Type B pancreatic cell (in vitro differentiated cells): ENCODE results near the gene TPSAB1. TPM values are rescaled to one million over a fixed set of nuclear protein-coding genes. Genes with fewer than 3 reads are reported as not detected.
A peak's percentile ranks its signal among the peaks of the same experiment; 100 is the strongest.

Experiments used
- DNase-seq: peaks from one replicate; pipeline ENCODE4 v3.0.0; 2021; ENCODE audit warnings: mixed read lengths; ENCODE audit not compliant: unreplicated experiment; ENCODE audit errors: extremely low spot score
- H3K27ac Mint-ChIP-seq: 2 replicates; pipeline ENCODE4 v1.8.0; 2021; ENCODE audit warnings: mild to moderate bottlenecking, mixed read lengths
- H3K27me3 Mint-ChIP-seq: 2 replicates; pipeline ENCODE4 v1.8.0; 2021; ENCODE audit warnings: mixed read lengths
- H3K36me3 Mint-ChIP-seq: 2 replicates; pipeline ENCODE4 v1.8.0; 2021; ENCODE audit warnings: mixed read lengths
- H3K4me1 Mint-ChIP-seq: one replicate; pipeline ENCODE4 v1.8.0; 2021; ENCODE audit warnings: mixed read lengths; ENCODE audit not compliant: unreplicated experiment
- H3K4me3 Mint-ChIP-seq: 2 replicates; pipeline ENCODE4 v1.8.0; 2021; ENCODE audit warnings: mild to moderate bottlenecking, mixed read lengths
- H3K9me3 Mint-ChIP-seq: 2 replicates; pipeline ENCODE4 v1.8.0; 2021; ENCODE audit warnings: mixed read lengths
- total RNA-seq: library from RNA; stranded (reverse); gene quantifications from 2 replicates; pipeline ENCODE4 v1.2.1, GENCODE V29; 2021; ENCODE audit warnings: low replicate concordance
- TF ChIP-seq, protein P1 (sequence below): fragments of 200-600 bp; sonication (generic); conservative IDR thresholded peaks from 2 replicates; pipeline ENCODE4 v1.5.0; 2021; ENCODE audit warnings: antibody characterized with exemption, mild to moderate bottlenecking

The TPSAB1 gene
- total RNA-seq, 1 donor from 2014 or later: not detected

DNA sequence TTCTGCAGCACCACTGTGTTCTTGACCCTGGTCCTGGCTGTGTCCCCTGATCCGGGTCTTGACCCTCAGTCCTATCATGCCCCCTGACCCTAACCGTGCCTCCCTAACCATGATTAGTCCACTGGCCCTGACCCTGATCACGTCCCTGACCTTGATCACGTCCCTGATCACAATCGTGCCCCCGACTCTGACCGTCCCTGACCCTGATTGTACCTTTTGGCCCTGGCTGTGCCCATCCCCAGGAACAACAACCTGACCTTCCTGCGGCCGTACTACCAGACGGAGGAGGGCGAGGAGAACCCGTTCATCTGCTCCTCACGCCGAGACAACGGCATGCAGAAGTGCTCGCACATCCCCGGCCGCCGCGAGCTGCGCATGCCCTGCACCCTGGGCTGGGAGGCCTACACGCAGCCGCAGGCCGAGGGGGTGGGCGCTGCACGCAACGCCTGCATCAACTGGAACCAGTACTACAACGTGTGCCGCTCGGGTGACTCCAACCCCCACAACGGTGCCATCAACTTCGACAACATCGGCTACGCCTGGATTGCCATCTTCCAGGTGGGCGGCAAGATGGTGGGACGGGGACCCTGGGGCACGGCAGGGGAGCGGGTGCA is 40.4 kb upstream of the TPSAB1 start:
- Mint-ChIP-seq H3K27me3 (no peaks in the 10 kb centered on the region), H3K36me3 (peaks cover 3% of the 10 kb centered on the region), H3K9me3 (no peaks in the 10 kb centered on the region), H3K4me1 (no peaks in the 10 kb centered on the region), H3K4me3 (no peak overlapping the region), H3K27ac (peak overlapping the region; percentile 56)
- DNase-seq: no peak
- TF ChIP-seq, protein P1, sequence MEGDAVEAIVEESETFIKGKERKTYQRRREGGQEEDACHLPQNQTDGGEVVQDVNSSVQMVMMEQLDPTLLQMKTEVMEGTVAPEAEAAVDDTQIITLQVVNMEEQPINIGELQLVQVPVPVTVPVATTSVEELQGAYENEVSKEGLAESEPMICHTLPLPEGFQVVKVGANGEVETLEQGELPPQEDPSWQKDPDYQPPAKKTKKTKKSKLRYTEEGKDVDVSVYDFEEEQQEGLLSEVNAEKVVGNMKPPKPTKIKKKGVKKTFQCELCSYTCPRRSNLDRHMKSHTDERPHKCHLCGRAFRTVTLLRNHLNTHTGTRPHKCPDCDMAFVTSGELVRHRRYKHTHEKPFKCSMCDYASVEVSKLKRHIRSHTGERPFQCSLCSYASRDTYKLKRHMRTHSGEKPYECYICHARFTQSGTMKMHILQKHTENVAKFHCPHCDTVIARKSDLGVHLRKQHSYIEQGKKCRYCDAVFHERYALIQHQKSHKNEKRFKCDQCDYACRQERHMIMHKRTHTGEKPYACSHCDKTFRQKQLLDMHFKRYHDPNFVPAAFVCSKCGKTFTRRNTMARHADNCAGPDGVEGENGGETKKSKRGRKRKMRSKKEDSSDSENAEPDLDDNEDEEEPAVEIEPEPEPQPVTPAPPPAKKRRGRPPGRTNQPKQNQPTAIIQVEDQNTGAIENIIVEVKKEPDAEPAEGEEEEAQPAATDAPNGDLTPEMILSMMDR: no peak

DNA sequence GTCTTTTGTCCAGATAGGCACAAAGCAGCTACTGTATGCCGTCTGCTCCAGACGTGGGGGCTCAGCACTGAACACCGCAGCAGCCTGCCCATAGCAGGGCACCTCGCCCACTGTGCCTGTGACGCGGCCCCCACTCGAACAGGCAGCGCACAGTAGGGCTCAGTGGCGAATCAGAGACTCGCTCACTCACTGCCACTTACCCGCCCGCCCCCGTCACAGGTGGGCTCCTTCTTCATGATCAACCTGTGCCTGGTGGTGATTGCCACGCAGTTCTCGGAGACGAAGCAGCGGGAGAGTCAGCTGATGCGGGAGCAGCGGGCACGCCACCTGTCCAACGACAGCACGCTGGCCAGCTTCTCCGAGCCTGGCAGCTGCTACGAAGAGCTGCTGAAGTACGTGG is 39.1 kb upstream of the TPSAB1 start:
- H3K4me1 Mint-ChIP-seq: no peaks in the 10 kb centered on the region
- DNase-seq: no peak
- no peak overlapping the region for H3K4me3 Mint-ChIP-seq
- no peaks in the 10 kb centered on the region for H3K9me3 Mint-ChIP-seq
- H3K27ac Mint-ChIP-seq: no peak overlapping the region
- peaks cover 3% of the 10 kb centered on the region for H3K36me3 Mint-ChIP-seq
- TF ChIP-seq, protein P1: no peak
- H3K27me3 Mint-ChIP-seq: no peaks in the 10 kb centered on the region

DNA sequence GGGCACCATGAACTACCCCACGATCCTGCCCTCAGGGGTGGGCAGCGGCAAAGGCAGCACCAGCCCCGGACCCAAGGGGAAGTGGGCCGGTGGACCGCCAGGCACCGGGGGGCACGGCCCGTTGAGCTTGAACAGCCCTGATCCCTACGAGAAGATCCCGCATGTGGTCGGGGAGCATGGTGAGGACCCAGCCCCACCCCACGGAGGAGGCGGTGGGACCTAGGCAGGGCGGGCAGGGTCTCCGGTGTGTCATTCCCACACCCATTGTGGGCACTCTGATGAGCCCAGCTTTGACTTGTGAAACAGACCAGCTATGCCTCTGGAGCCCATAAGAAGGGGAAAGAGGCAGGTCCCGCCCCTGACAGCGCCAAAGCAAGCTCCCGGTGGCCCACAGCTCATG is 38.2 kb upstream of the TPSAB1 start:
- no peak overlapping the region for H3K27ac Mint-ChIP-seq
- no peaks in the 10 kb centered on the region for H3K4me1 Mint-ChIP-seq

DNA sequence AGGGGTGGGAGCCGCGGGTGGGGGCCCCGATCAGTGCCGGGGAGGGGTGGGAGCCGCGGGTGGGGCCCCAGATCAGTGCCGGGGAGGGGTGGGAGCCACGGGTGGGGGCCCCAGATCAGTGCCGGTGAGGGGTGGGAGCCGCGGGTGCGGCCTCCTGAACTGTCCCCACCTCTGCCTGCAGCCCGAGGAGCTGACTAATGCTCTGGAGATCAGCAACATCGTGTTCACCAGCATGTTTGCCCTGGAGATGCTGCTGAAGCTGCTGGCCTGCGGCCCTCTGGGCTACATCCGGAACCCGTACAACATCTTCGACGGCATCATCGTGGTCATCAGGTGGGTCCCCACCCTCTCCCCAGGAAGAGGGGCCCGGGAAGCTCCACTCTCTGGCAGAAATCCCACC is 35.6 kb upstream of the TPSAB1 start:
- DNase-seq: no peak
- Mint-ChIP-seq H3K4me3 (no peak overlapping the region), H3K9me3 (no peaks in the 10 kb centered on the region), H3K4me1 (no peaks in the 10 kb centered on the region), H3K27me3 (no peaks in the 10 kb centered on the region), H3K36me3 (peaks cover under 1% of the 10 kb centered on the region), H3K27ac (no peak overlapping the region)
- TF ChIP-seq, protein P1: no peak

More for the DNA sequence above, 38.2 kb upstream of the TPSAB1 start:
- H3K4me3 Mint-ChIP-seq: no peak overlapping the region
- H3K36me3 Mint-ChIP-seq: peaks cover 3% of the 10 kb centered on the region
- no peaks in the 10 kb centered on the region for H3K9me3 Mint-ChIP-seq
- H3K27me3 Mint-ChIP-seq: no peaks in the 10 kb centered on the region
- no peak for DNase-seq
- TF ChIP-seq, protein P1: no peak

DNA sequence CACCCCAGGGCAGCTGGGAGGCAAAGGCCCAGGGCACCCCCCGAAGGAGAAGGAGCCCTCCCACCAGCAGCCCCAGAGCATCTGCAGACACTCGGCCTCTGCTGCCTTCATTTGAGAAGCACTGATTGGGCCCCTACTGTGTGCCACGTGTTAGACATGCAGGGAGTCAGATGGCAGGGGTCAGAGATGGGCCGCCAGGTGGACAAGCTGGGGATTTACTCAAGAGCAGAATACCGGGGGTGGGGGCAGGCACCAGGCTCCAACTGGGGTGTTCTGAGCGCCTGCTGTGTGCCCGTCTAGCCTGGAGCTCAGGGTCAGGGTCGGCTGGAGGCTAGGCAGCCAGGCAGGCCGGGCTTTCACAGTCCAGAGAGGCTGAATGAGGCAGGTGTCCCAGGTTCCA is 34.2 kb upstream of the TPSAB1 start:
- TF ChIP-seq, protein P1: no peak
- H3K4me3 Mint-ChIP-seq: no peak overlapping the region
- H3K4me1 Mint-ChIP-seq: no peaks in the 10 kb centered on the region

More for the DNA sequence above, 34.2 kb upstream of the TPSAB1 start:
- no peak for DNase-seq
- Mint-ChIP-seq H3K9me3 (no peaks in the 10 kb centered on the region), H3K36me3 (no peaks in the 10 kb centered on the region), H3K27me3 (no peaks in the 10 kb centered on the region), H3K27ac (no peak overlapping the region)
